Measurements from ENCODE around the gene ADAMTS9. TPM values are rescaled to one million over a fixed set of nuclear protein-coding genes. Genes with fewer than 3 reads are reported as not detected.

Gene ADAMTS9, protein sequence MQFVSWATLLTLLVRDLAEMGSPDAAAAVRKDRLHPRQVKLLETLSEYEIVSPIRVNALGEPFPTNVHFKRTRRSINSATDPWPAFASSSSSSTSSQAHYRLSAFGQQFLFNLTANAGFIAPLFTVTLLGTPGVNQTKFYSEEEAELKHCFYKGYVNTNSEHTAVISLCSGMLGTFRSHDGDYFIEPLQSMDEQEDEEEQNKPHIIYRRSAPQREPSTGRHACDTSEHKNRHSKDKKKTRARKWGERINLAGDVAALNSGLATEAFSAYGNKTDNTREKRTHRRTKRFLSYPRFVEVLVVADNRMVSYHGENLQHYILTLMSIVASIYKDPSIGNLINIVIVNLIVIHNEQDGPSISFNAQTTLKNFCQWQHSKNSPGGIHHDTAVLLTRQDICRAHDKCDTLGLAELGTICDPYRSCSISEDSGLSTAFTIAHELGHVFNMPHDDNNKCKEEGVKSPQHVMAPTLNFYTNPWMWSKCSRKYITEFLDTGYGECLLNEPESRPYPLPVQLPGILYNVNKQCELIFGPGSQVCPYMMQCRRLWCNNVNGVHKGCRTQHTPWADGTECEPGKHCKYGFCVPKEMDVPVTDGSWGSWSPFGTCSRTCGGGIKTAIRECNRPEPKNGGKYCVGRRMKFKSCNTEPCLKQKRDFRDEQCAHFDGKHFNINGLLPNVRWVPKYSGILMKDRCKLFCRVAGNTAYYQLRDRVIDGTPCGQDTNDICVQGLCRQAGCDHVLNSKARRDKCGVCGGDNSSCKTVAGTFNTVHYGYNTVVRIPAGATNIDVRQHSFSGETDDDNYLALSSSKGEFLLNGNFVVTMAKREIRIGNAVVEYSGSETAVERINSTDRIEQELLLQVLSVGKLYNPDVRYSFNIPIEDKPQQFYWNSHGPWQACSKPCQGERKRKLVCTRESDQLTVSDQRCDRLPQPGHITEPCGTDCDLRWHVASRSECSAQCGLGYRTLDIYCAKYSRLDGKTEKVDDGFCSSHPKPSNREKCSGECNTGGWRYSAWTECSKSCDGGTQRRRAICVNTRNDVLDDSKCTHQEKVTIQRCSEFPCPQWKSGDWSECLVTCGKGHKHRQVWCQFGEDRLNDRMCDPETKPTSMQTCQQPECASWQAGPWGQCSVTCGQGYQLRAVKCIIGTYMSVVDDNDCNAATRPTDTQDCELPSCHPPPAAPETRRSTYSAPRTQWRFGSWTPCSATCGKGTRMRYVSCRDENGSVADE (N-terminal part only)
- 77.6 TPM for total RNA-seq

DNA sequence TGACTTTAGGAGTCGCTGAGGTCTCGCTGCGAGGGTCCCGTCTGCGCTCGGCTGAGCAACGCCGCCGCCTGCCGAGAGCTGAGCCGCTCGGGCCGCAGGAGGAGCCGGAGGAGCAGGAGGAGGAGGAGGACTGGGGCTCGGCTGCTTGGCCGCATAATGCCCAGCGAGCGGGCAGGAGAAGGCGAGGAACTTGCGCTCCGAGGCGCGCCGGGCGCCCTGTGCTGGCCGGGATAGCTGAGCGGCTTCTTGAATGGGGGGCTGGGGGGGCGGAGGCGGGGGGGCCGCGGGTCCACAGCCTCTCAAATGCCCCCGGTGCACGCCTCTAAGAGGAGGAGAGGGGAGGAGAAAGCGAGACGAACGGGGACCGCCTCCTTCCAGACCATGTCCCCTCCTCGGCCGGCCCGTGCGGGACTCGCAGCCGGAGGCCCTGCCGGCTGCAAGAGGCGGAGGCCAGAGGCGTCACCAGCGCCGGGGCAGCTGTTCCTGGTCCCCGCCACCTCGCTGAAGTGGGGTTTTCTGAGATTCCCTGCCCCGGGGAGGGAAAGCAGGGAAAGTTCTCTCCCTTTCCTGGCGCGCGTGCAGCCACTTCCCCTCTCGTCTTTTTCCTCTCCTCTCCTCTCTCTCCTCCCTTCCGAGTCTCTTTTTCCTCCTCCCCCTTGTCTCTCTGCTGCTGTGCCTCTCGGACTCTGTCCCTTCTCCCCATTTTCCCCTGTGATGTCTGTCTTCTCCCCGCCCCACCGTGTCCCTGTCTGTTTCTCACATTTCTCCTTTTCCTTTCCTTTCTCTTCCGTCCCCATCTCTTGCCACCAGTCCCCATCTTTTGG lies at the start of gene ADAMTS9:
ADAMTS9 (minus strand) TSS at position 220 of the 824 bp plus-strand sequence. CDS start 343 bp downstream, outside the sequence.

Measured in camera-type eye (tissue), 1 donor.